Testis (tissue), 3 donors: ENCODE data around the gene LNPEP. TPM values are rescaled to one million over a fixed set of nuclear protein-coding genes. Genes with fewer than 3 reads are reported as not detected.
A peak's percentile ranks its signal among the peaks of the same experiment; 100 is the strongest.

Source experiments
- DNase-seq: peaks from one replicate; pipeline ENCODE4 v3.0.0-alpha.2; 2019
- H3K27ac ChIP-seq, 2 donors: fragments of 200-600 bp; sonication (generic); one replicate each; pipeline ENCODE4 v1.5.1; 2019
- H3K27me3 ChIP-seq: fragments of 200-600 bp; sonication (generic); one replicate; pipeline ENCODE4 v1.5.1; 2019
- H3K36me3 ChIP-seq: fragments of 200-600 bp; sonication (generic); one replicate; pipeline ENCODE4 v1.5.1; 2017; ENCODE audit warnings: low read depth; ENCODE audit errors: missing control alignments
- H3K4me1 ChIP-seq: fragments of 200-600 bp; sonication (generic); one replicate; pipeline ENCODE4 v1.5.1; 2019
- H3K4me3 ChIP-seq, 2 donors: fragments of 200-600 bp; sonication (generic); one replicate each; pipeline ENCODE4 v1.5.1; 2017 to 2019
- H3K9me3 ChIP-seq: fragments of 200-600 bp; sonication (generic); one replicate; pipeline ENCODE4 v1.5.1; 2017
- POLR2A ChIP-seq: fragments of 450-650 bp; IDR thresholded peaks from one replicate; pipeline ENCODE4 v1.6.1; 2017; ENCODE audit warnings: antibody characterized with exemption, mild to moderate bottlenecking, moderate library complexity
- WGBS, 2 donors: methylation state at CpG; one replicate each; pipeline ENCODE4 v1.1.5; 2018; 5-methylcytosine and 5-hydroxymethylcytosine counted together
- intact Hi-C: fragments of 100-400 bp; cut with DNase I; formaldehyde crosslinking; loops from one replicate; pipeline ENCODE4 v1.15.1; 2023; ENCODE audit warnings: low total_unique reads
- polyA plus RNA-seq: library from polyadenylated mRNA; stranded (reverse); fragments of 350-450 nt; fragmentation: Illumina TruSeq; extraction: RNeasy Lipid Tissue Mini Kit (QIAGEN cat#74804); gene quantifications from one replicate; pipeline ENCODE4 v1.2.3, GENCODE V29; 2014; ENCODE audit warnings: low read depth, low replicate concordance; ENCODE audit not compliant: insufficient read depth
- total RNA-seq, 2 donors: library from RNA; depleted of rRNA; stranded (reverse); fragments of >200 nt; gene quantifications; one replicate each; pipeline ENCODE4 v1.2.3, GENCODE V29; 2016
- TF ChIP-seq, protein P1 (sequence below), 3 experiments: fragments of 450-650 bp in 2 of 3; fragments of 200-600 bp in 1 of 3; sonication (generic) in 1 of 3; IDR thresholded peaks; one replicate each; pipeline ENCODE4 v1.5.1; 2016 to 2019; ENCODE audit warnings: antibody characterized with exemption in 3 of 3, mild to moderate bottlenecking in 2 of 3, moderate library complexity in 1 of 3

The LNPEP gene
- total and polyA plus RNA-seq, 3 donors from 2014 or later: 10.9 to 33.1 (median 28.0) TPM

- Histone ChIP-seq H3K27me3 (no peaks in the 10 kb centered on the region), H3K4me1 (no peaks in the 10 kb centered on the region), H3K36me3 (no peaks in the 10 kb centered on the region), H3K27ac (peak overlapping the region in 1 of 2 donors; percentile 39), H3K9me3 (no peaks in the 10 kb centered on the region), H3K4me3 (no peak overlapping the region)
- no peak for DNase-seq
- WGBS, 2 donors: 83 to 86% methylated on average over 7 of the region's 7 CpGs
- intact Hi-C loops: no loop called here
- TF ChIP-seq POLR2A: no peak
- TF ChIP-seq, protein P1, sequence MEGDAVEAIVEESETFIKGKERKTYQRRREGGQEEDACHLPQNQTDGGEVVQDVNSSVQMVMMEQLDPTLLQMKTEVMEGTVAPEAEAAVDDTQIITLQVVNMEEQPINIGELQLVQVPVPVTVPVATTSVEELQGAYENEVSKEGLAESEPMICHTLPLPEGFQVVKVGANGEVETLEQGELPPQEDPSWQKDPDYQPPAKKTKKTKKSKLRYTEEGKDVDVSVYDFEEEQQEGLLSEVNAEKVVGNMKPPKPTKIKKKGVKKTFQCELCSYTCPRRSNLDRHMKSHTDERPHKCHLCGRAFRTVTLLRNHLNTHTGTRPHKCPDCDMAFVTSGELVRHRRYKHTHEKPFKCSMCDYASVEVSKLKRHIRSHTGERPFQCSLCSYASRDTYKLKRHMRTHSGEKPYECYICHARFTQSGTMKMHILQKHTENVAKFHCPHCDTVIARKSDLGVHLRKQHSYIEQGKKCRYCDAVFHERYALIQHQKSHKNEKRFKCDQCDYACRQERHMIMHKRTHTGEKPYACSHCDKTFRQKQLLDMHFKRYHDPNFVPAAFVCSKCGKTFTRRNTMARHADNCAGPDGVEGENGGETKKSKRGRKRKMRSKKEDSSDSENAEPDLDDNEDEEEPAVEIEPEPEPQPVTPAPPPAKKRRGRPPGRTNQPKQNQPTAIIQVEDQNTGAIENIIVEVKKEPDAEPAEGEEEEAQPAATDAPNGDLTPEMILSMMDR (IDR thresholded peaks at IDR 0.05): no peak
Observed at GRCh38 chr5:96952974-96953730, 17.3 kb downstream of the LNPEP start.

GRCh38 chr5:96957254-96958049 is 21.6 kb downstream of the LNPEP start:
- no peak for DNase-seq
- intact Hi-C loops: no loop called here
- Histone ChIP-seq H3K27me3 (no peaks in the 10 kb centered on the region), H3K36me3 (no peaks in the 10 kb centered on the region), H3K4me3 (no peak overlapping the region), H3K9me3 (no peaks in the 10 kb centered on the region), H3K4me1 (no peaks in the 10 kb centered on the region), H3K27ac (no peak overlapping the region)
- TF ChIP-seq POLR2A: no peak
- TF ChIP-seq, protein P1 (IDR thresholded peaks at IDR 0.05): no peak
- WGBS, 2 donors: 82 to 91% methylated on average over 4 of the region's 4 CpGs

GRCh38 chr5:96958977-96959376 is 23.1 kb downstream of the LNPEP start:
- H3K27ac ChIP-seq: no peak overlapping the region
- H3K36me3 ChIP-seq: no peaks in the 10 kb centered on the region
- no peak overlapping the region for H3K4me3 ChIP-seq
- TF ChIP-seq, protein P1 (IDR thresholded peaks at IDR 0.05): no peak
- TF ChIP-seq POLR2A: no peak
- no peak for DNase-seq
- H3K9me3 ChIP-seq: no peaks in the 10 kb centered on the region
- no peaks in the 10 kb centered on the region for H3K4me1 ChIP-seq
- no peaks in the 10 kb centered on the region for H3K27me3 ChIP-seq
- intact Hi-C loops: no loop called here
- 94 to 97% methylated on average over 5 of the region's 5 CpGs for WGBS, 2 donors

DNA sequence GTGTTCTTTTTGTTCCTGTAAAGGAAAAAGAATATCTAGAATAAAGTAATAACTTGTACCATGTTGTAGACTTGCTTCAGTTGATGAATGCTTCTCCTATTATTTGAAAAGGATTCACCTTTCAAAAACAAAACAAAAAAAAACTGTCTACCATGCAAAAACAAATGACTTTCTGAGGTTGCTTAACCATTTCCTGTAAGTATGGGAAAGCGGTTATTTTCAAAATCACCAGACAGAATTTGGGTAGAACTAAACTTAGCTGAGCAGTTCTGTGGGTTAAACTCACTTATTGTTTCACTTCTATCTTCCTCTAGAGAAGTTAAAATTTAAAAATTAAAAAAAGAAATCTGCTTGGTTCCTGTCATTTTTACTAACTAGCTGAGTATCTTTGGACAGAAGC is 25.2 kb downstream of the LNPEP start:
- 83 to 88% methylated on average over 1 of the region's 1 CpG for WGBS, 2 donors
- Histone ChIP-seq H3K27ac (no peak overlapping the region), H3K4me1 (no peaks in the 10 kb centered on the region), H3K9me3 (no peaks in the 10 kb centered on the region), H3K4me3 (no peak overlapping the region), H3K27me3 (no peaks in the 10 kb centered on the region), H3K36me3 (no peaks in the 10 kb centered on the region)
- TF ChIP-seq, protein P1 (IDR thresholded peaks at IDR 0.05): no peak
- TF ChIP-seq POLR2A: no peak
- no peak for DNase-seq
- intact Hi-C loops: no loop called here
